HEK293 (cell line): ENCODE results near the gene IMMP2L.

ENCODE experiments used
- CTCF ChIA-PET: fragments of 350-600 bp; formaldehyde crosslinking; extraction: SDS; loops from one replicate; lab custom pipeline; 2021; ENCODE audit warnings: antibody characterized with exemption; lab: Yijun Ruan, JAX
- POLR2A ChIA-PET: fragments of 300-600 bp; formaldehyde crosslinking; extraction: SDS; loops from one replicate; lab custom pipeline; 2020; ENCODE audit warnings: antibody characterized with exemption, inconsistent platforms; lab: Yijun Ruan, JAX
- H3K27ac ChIP-seq: fragments of 200-500 bp; sonication (Bioruptor generic); 2 replicates; pipeline ENCODE4 v1.5.1; 2014; ENCODE audit warnings: low read depth, low read length, control low read depth, inconsistent platforms; ENCODE audit errors: extremely low read depth
- H3K36me3 ChIP-seq, 2 experiments: fragments of 200-500 bp in 1 of 2; sonication (Bioruptor generic) in 1 of 2; 1 replicate in 1 of 2; 2 replicates in 1 of 2; pipeline ENCODE4 v1.5.1; 2014 to 2017; ENCODE audit warnings: inconsistent platforms in 2 of 2, low read length in 2 of 2; ENCODE audit not compliant: control insufficient read depth in 2 of 2, insufficient read depth in 1 of 2
- H3K4me1 ChIP-seq: fragments of 200-500 bp; sonication (Bioruptor generic); 2 replicates; pipeline ENCODE4 v1.5.1; 2014; ENCODE audit warnings: mild to moderate bottlenecking, low read length, inconsistent platforms; ENCODE audit not compliant: control insufficient read depth, insufficient read depth
- H3K4me3 ChIP-seq: 2 replicates; pipeline ENCODE4 v1.5.1; 2011; ENCODE audit warnings: low read depth, mild to moderate bottlenecking, control low read depth, low read length, moderate library complexity
- H3K9me3 ChIP-seq: fragments of 200-500 bp; sonication (Bioruptor generic); 2 replicates; pipeline ENCODE4 v1.5.1; 2014; ENCODE audit warnings: low read depth, low read length, inconsistent platforms; ENCODE audit not compliant: control insufficient read depth, insufficient read depth
- BCL6B ChIP-seq: fragments of 450-650 bp; formaldehyde crosslinking; IDR thresholded peaks from 2 replicates; pipeline ENCODE4 v1.5.1; 2017; ENCODE audit warnings: missing biosample characterization, missing genetic modification characterization
- GLIS2 ChIP-seq: fragments of 450-650 bp; formaldehyde crosslinking; IDR thresholded peaks from 2 replicates; pipeline ENCODE4 v1.5.1; 2016; ENCODE audit warnings: missing biosample characterization, missing genetic modification characterization
- HIC1 ChIP-seq: fragments of 450-650 bp; formaldehyde crosslinking; IDR thresholded peaks from 2 replicates; pipeline ENCODE4 v1.5.1; 2016; ENCODE audit warnings: missing biosample characterization, missing genetic modification characterization
- KLF17 ChIP-seq: fragments of 450-650 bp; formaldehyde crosslinking; IDR thresholded peaks from 2 replicates; pipeline ENCODE4 v1.5.1; 2016; ENCODE audit warnings: missing biosample characterization, missing genetic modification characterization
- SP3 ChIP-seq: fragments of 450-650 bp; formaldehyde crosslinking; IDR thresholded peaks from 2 replicates; pipeline ENCODE4 v1.5.1; 2016; ENCODE audit warnings: missing biosample characterization, missing genetic modification characterization
- ZBTB8A ChIP-seq: fragments of 450-650 bp; formaldehyde crosslinking; IDR thresholded peaks from 2 replicates; pipeline ENCODE4 v1.5.1; 2016; ENCODE audit warnings: missing biosample characterization, missing genetic modification characterization
- ZEB2 ChIP-seq: fragments of 450-650 bp; formaldehyde crosslinking; IDR thresholded peaks from 2 replicates; pipeline ENCODE4 v1.5.1; 2016; ENCODE audit warnings: missing biosample characterization, missing genetic modification characterization
- ZFP37 ChIP-seq: fragments of 450-650 bp; formaldehyde crosslinking; IDR thresholded peaks from 2 replicates; pipeline ENCODE4 v1.5.1; 2016; ENCODE audit warnings: missing biosample characterization, missing genetic modification characterization
- ZNF114 ChIP-seq: fragments of 450-650 bp; formaldehyde crosslinking; IDR thresholded peaks from 2 replicates; pipeline ENCODE4 v1.5.0; 2017; ENCODE audit warnings: missing biosample characterization, missing genetic modification characterization
- ZNF155 ChIP-seq: fragments of 450-650 bp; formaldehyde crosslinking; IDR thresholded peaks from 2 replicates; pipeline ENCODE4 v1.5.1; 2016; ENCODE audit warnings: missing biosample characterization, missing genetic modification characterization
- ZNF248 ChIP-seq: fragments of 450-650 bp; formaldehyde crosslinking; IDR thresholded peaks from 2 replicates; pipeline ENCODE4 v1.5.1; 2017; ENCODE audit warnings: missing biosample characterization, missing genetic modification characterization
- ZNF266 ChIP-seq: fragments of 450-650 bp; formaldehyde crosslinking; IDR thresholded peaks from 2 replicates; pipeline ENCODE4 v1.5.1; 2016; ENCODE audit warnings: missing biosample characterization, missing genetic modification characterization, low read depth
- ZNF274 ChIP-seq, 2 experiments: fragments of 200-500 bp in 1 of 2; fragments of 450-650 bp in 1 of 2; sonication (Bioruptor generic) in 1 of 2; formaldehyde crosslinking in 1 of 2; IDR thresholded peaks; 2 replicates each; pipeline versions ENCODE4 v1.5.1 to v1.6.1; 2014 to 2016; ENCODE audit warnings: borderline replicate concordance in 1 of 2, inconsistent platforms in 1 of 2, low read length in 1 of 2, missing biosample characterization in 1 of 2, missing genetic modification characterization in 1 of 2
- ZNF292 ChIP-seq: fragments of 450-650 bp; formaldehyde crosslinking; IDR thresholded peaks from 2 replicates; pipeline ENCODE4 v1.5.1; 2016; ENCODE audit warnings: low read depth, missing biosample characterization, missing genetic modification characterization, borderline replicate concordance
- ZNF354C ChIP-seq: fragments of 450-650 bp; formaldehyde crosslinking; IDR thresholded peaks from 2 replicates; pipeline ENCODE4 v1.5.1; 2016; ENCODE audit warnings: missing biosample characterization, missing genetic modification characterization, low read depth, borderline replicate concordance
- ZNF37A ChIP-seq: fragments of 450-650 bp; IDR thresholded peaks from 2 replicates; pipeline ENCODE4 v1.5.1; 2018; ENCODE audit warnings: missing biosample characterization, missing genetic modification characterization
- ZNF473 ChIP-seq: fragments of 450-650 bp; formaldehyde crosslinking; IDR thresholded peaks from 2 replicates; pipeline ENCODE4 v1.5.1; 2017; ENCODE audit warnings: missing biosample characterization, missing genetic modification characterization
- ZNF514 ChIP-seq: fragments of 450-650 bp; formaldehyde crosslinking; IDR thresholded peaks from 2 replicates; pipeline ENCODE4 v1.5.1; 2016; ENCODE audit warnings: missing biosample characterization, missing genetic modification characterization
- ZNF529 ChIP-seq: fragments of 450-650 bp; formaldehyde crosslinking; IDR thresholded peaks from 2 replicates; pipeline ENCODE4 v1.5.1; 2017; ENCODE audit warnings: missing genetic modification characterization, missing biosample characterization; ENCODE audit not compliant: insufficient replicate concordance
- ZNF558 ChIP-seq: fragments of 450-650 bp; formaldehyde crosslinking; IDR thresholded peaks from 2 replicates; pipeline ENCODE4 v1.5.1; 2016; ENCODE audit warnings: missing biosample characterization, missing genetic modification characterization
- ZNF600 ChIP-seq: fragments of 450-650 bp; formaldehyde crosslinking; IDR thresholded peaks from 2 replicates; pipeline ENCODE4 v1.5.1; 2016; ENCODE audit warnings: missing biosample characterization, missing genetic modification characterization
- ZNF623 ChIP-seq: fragments of 450-650 bp; formaldehyde crosslinking; IDR thresholded peaks from 2 replicates; pipeline ENCODE4 v1.5.1; 2016; ENCODE audit warnings: missing biosample characterization, missing genetic modification characterization
- ZNF629 ChIP-seq: fragments of 450-650 bp; formaldehyde crosslinking; IDR thresholded peaks from 2 replicates; pipeline ENCODE4 v1.5.1; 2017; ENCODE audit warnings: missing biosample characterization, missing genetic modification characterization
- ZNF692 ChIP-seq: fragments of 450-650 bp; formaldehyde crosslinking; IDR thresholded peaks from 2 replicates; pipeline ENCODE4 v1.5.1; 2016; ENCODE audit warnings: missing biosample characterization, missing genetic modification characterization
- ZNF704 ChIP-seq: fragments of 450-650 bp; formaldehyde crosslinking; IDR thresholded peaks from 2 replicates; pipeline ENCODE4 v1.5.1; 2016; ENCODE audit warnings: missing biosample characterization, missing genetic modification characterization
- ZNF843 ChIP-seq: fragments of 450-650 bp; formaldehyde crosslinking; IDR thresholded peaks from 2 replicates; pipeline ENCODE4 v1.5.1; 2016; ENCODE audit warnings: missing biosample characterization, missing genetic modification characterization

The IMMP2L gene

GRCh38 chr7:110861163-110861562 lies 701.1 kb downstream of the IMMP2L start:
- Histone ChIP-seq H3K27ac (no peak overlapping the region), H3K9me3 (no peaks in the 10 kb centered on the region), H3K4me3 (no peak overlapping the region), H3K4me1 (no peaks in the 10 kb centered on the region), H3K36me3 (no peaks in the 10 kb centered on the region)
- POLR2A ChIA-PET = no interaction called here
- CTCF ChIA-PET = no interaction called here
- TF ChIP-seq ZNF514 (tag by site-specific recombination) = no peak
- no peak for TF ChIP-seq ZNF600 (tag by site-specific recombination)
- TF ChIP-seq ZNF704 (tag by site-specific recombination) = no peak
- no peak for TF ChIP-seq ZNF292 (tag by site-specific recombination)
- TF ChIP-seq ZNF623 (tag by site-specific recombination) = no peak
- no peak for TF ChIP-seq ZNF354C (tag by site-specific recombination)
- no peak for TF ChIP-seq GLIS2
- TF ChIP-seq SP3 = no peak
- no peak for TF ChIP-seq ZNF629 (tag by site-specific recombination)
- TF ChIP-seq ZNF266 (tag by site-specific recombination) = no peak
- TF ChIP-seq ZNF843 (tag by site-specific recombination) = no peak
- no peak for TF ChIP-seq ZFP37 (tag by site-specific recombination)
- TF ChIP-seq ZNF37A (tag by site-specific recombination) = no peak
- no peak for TF ChIP-seq KLF17 (tag by site-specific recombination)

GRCh38 chr7:110857106-110857505 lies 705.2 kb downstream of the IMMP2L start:
- no peak overlapping the region for H3K4me3 ChIP-seq
- POLR2A ChIA-PET = no interaction called here
- TF ChIP-seq ZNF155 (no peak), ZNF274 (IDR thresholded peaks at IDR 0.05; ENCODE audit: low read length) (no peak), ZNF274 (tag by site-specific recombination; IDR thresholded peaks at IDR 0.05; ENCODE audit: borderline replicate concordance) (no peak), ZNF114 (tag by site-specific recombination) (no peak), ZNF529 (tag by site-specific recombination) (no peak), ZNF248 (tag by site-specific recombination) (no peak), ZBTB8A (tag by site-specific recombination) (no peak), ZNF558 (no peak), ZNF692 (tag by site-specific recombination) (no peak), ZNF473 (tag by site-specific recombination) (no peak), HIC1 (no peak), BCL6B (no peak), ZEB2 (tag by site-specific recombination) (no peak)
- H3K36me3 ChIP-seq = no peaks in the 10 kb centered on the region
- no peaks in the 10 kb centered on the region for H3K9me3 ChIP-seq
- no peaks in the 10 kb centered on the region for H3K4me1 ChIP-seq
- CTCF ChIA-PET = no interaction called here
- no peak overlapping the region for H3K27ac ChIP-seq
